AG08395 (cell line): ENCODE data around the gene FOXP1.

ENCODE experiments used
- DNase-seq: peaks from one replicate; pipeline ENCODE4 v3.0.0; 2012; ENCODE audit warnings: mixed read lengths, low spot score

FOXP1 gene

DNA sequence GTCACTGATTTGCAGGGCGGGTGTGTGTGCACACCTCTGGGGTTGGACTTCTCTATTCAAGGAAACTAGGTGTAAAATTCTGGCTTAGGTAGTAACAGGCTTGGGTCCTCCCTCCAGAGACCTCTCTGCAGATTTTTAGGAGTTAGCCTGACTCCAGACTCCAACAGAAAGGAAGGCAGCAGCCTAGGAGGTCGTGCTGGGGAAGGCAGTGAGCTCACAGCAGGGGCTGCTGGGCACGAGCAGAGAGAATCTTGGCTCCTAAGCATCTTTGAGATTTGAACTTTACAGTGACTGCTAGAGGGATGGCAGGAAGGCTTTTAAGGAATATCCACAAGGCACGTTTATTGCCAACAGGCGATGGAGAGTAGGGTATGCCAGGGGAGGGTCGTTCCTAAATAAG is 612.6 kb downstream of the FOXP1 start:
- DNase-seq: no peak

DNA sequence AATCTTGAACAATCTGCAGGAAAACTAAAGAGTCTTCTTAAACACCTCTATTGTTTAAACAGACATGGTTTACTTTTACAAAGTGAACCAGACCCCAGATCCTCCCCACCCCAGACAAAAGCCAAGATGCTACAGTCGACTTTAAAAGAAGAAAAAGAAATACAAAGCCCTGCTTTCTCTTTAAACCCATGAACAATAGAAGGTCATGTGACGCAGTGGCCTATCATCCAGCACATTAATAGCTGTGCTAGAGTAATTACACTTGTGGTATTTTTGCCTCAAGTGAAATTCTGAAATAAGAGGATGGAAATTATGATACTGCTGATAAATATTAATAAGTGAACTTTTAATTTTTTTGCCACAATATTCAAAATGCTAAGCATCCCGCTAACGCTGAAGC is 613.4 kb downstream of the FOXP1 start:
- no peak for DNase-seq

DNA sequence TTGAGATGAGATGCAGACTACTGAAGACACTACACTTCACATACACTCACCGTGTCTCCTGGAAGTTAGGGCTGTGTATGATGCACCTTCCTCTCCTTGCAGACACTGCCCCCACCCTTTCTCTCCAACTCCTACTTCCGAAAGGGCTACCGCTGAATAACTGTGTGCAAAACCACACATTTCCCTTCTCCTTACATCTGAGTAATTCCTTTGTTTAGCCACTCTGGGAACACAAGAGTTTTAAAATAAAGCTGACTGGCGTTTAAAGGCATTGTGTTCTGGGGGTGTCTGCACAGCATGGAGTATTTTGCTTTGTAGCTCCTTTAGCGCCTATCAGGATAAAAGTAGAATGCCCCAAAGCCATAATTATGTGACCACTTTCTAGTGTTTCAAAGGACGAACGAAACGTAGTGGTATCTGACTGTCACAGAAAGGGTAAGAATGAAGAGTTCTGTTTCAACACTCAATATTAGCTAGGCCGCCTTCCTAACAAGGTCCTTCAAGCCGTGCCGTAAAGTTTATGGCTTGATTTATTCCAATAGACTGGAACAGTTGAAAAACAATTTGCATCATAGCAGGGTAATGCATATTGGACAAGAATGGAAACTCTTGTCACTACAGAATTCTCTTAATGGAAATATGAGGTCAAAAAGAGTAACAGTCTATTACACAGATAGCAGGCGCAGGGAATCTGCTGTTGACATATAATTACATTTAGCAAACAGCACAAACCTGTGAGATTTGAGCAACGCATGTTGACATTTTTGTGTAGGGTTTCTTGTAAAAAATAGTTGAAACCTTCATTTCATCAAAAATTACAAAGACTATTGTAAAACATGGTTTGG is 619.9 kb downstream of the FOXP1 start:
- no peak for DNase-seq

- no peak for DNase-seq
Measured at GRCh38 chr3:70959506-70960291, 623.8 kb downstream of the FOXP1 start.

DNA sequence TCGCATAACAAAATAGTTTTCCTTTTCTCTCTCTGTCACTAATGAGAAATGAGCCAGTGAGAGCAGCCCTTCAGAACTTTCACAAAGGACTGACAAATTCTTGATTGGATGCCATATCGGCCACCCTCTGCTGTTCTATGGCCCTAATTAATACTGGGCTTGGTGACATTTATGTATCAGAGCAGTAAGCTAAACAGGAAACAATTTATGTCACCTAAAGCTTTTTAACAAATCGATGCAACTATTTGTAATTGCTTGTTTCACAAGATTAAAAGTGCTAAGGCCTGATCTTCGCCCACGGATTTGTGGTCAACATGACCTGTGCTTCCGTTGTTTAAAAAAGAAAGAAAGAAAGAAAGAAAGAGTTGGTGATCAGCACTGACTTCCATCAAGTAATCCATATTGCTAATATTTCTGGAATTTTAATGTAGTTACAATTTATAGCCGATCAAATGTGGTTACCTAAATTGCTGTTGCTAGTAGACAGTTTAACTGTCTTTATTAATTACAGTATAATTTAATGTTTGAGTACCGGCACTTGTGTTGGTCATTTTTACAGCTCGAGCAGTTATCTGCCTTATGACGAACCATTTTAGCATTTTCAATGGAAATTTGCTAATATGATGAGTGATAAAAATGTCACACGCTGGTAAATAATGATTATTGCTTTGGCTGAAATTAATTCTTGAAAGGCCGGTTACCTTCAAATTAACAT is 631.3 kb downstream of the FOXP1 start:
- DNase-seq: no peak

GRCh38 chr3:70951316-70951715 is 632.2 kb downstream of the FOXP1 start:
- no peak for DNase-seq

- no peak for DNase-seq
Measured at GRCh38 chr3:70947579-70947978, 635.9 kb downstream of the FOXP1 start.

DNA sequence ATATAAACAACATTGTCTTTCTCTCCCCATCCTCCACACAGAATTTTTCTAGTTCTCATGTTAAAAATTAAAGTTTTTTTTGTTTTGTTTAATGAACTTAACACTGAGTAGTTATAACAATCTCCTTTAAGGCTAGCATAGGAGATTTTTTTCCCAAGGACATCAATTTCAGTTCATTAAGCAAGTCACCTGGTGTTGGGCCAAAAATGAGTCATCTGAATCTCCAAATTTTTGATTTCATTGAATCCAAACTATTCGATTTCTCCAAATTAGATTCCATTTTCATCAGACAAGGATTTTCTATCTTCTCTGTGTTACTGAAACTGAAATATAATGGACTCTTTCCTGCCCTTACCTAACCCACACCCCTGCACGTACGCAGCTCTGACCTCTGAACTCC is 639.6 kb downstream of the FOXP1 start:
- DNase-seq: no peak

DNA sequence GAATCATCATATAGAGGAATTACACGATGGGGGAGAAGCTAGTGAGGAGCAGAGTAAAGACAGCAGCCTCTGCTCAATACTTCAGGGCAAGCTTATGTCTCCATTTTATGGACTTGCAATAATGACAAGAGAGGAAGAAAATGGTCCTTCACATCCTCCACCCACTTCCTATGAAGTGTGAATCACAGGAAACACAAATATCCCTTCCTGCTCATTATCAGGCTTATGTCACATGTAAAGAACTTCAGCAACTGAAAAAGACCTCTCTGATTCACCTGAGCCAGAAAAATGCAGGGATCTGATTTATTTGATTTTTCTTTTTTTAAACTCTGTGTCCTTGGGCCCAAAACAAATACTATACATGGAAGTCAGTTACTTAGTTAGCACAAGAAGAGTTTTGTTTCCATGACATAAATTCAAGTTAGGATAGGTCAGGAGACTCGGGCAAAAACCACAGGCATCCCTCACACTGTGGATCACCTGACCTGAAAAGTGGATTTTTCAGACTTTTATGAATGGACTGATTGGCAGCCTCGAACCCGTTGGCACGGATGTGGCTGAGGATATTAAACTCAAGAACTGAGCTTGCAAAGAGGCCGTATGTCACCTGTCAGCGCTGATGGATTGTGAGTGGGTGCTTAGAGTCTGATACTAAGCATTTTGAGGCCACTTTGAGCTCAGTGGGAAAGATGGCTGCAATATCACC is 650.3 kb downstream of the FOXP1 start:
- DNase-seq: no peak

- no peak for DNase-seq
Measured at GRCh38 chr3:70930066-70930465, 653.5 kb downstream of the FOXP1 start.

DNA sequence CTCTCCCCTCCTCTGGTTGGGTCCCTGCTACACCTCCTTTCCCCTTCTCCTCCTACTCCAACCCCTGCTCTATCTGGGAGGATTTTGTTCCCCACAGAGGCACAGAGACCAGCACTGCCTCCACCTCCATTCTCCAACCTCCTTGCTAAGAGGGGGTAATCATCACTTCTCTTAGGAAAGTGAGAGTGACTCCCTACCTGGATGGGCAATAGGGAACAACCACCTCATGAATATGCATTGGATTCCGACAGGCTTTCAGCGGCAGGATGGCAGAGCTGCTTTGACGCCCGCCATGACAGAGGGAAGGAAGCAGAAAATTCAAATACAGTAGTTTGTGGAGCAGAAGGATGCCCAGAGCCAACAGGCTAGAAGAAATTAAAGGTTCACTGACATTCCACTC is 656.3 kb downstream of the FOXP1 start:
- no peak for DNase-seq

- no peak for DNase-seq
Measured at GRCh38 chr3:70926835-70927234, 656.7 kb downstream of the FOXP1 start.

GRCh38 chr3:70919661-70920060 is 663.9 kb downstream of the FOXP1 start:
- DNase-seq: no peak

- no peak for DNase-seq
Measured at GRCh38 chr3:70919091-70919490, 664.4 kb downstream of the FOXP1 start.

GRCh38 chr3:70916375-70917055 is 667.0 kb downstream of the FOXP1 start:
- no peak for DNase-seq

DNA sequence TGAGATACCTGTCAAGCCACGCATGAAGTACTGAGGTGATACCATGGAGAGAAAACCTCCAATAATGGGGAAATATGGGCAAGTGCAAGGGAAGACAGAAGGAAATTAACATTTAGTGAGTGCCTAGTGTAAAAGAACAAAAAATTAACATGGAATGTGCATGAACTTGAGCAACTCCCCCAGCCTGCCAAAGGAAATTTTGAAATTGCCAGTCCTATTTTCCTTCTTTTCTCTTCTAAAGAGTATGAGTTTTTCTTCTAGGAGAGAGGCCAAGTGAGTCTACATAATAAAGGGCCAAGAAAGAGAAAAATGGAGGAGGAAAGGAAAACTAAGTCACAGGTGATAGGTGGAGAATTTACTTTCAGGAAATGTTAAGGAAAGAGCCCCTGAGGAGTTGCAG is 668.7 kb downstream of the FOXP1 start:
- DNase-seq: no peak

DNA sequence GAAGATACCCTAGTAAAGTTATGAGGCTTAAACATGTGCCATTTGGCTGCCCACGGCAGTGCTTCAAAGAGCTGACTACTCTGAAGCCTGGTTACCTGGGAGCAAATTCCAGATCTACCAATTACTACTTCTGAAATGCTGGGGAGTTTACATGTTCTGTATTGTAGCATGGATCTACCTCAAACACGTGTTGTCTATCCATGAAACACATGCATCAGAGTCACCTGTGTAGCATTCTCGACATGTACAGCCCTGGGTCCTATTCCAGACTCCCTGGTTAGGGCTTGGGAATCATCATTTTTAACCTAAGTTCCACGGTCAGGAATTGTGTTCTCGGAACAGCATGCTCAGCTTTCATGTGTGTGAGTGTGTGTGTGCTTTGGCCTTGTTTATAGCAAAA is 671.8 kb downstream of the FOXP1 start:
- no peak for DNase-seq

DNA sequence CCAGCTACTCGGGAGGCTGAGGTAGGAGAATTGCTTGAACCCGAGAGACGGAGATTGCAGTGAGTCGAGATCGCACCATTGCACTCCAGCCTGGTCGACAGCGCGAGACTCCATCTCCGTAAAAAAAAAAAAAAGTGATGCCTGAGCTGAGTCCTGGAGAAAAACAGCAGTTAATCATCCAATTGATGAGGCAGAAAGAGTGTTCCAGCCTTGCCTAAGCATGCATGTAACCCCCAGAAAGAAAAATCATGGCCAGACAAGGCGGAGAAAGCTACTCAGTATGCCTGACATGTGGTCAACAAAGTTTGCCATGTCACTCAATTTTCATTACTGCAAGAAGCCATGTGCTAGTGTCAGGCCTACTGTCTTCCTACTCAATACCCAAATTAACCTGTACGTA is 678.0 kb downstream of the FOXP1 start:
- DNase-seq: no peak
